Astrocyte (in vitro differentiated cells and primary cell): ENCODE data around the gene TRIM5.

Experiments
- EZH2 ChIP-seq: IDR thresholded peaks from 2 replicates; pipeline ENCODE4 v1.6.1; 2012; ENCODE audit warnings: mild to moderate bottlenecking, low read length, inconsistent platforms; ENCODE audit not compliant: insufficient read depth
- TF ChIP-seq, protein P1 (sequence below): IDR thresholded peaks from 2 replicates; pipeline ENCODE4 v1.5.1; 2011; ENCODE audit warnings: low read depth, mild to moderate bottlenecking, inconsistent platforms, low read length, moderate library complexity; ENCODE audit not compliant: insufficient read depth

DNA sequence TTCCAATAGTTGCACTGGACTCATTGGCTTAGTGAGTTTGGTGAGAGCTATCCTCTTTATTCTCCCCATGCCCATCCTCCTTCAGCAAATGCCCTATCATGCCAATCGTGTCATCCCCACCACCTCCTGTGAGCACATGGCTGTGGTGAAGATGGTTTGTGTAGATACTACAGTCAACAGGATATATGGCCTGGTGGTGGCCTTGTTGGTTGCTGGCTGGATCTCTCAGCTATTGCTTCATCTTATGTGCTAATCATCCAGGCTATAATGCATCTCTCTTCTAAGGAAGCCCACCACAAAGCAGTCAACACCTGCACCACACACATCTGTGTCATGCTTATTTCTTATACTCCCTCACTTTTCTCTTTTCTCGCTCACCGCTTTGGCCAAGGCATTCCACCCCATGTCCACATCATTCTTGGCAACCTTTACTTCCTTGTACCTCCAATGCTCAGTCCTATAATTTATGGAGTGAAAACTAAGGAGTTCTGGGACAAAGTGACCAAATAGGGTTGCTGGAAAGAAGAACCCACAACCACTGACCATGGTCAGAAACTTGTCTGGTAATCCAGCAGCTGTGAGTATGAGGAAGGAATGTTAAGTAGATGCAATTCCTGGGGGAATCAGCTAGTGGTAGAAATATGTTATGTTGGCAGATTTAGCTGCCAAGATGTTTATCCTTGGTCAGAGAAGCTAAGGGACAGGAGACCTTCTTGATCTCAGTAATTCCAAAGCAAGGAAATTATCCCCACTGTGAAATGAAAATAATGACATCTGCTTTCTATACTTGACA is 35.0 kb upstream of the TRIM5 start:
- TF ChIP-seq, protein P1, sequence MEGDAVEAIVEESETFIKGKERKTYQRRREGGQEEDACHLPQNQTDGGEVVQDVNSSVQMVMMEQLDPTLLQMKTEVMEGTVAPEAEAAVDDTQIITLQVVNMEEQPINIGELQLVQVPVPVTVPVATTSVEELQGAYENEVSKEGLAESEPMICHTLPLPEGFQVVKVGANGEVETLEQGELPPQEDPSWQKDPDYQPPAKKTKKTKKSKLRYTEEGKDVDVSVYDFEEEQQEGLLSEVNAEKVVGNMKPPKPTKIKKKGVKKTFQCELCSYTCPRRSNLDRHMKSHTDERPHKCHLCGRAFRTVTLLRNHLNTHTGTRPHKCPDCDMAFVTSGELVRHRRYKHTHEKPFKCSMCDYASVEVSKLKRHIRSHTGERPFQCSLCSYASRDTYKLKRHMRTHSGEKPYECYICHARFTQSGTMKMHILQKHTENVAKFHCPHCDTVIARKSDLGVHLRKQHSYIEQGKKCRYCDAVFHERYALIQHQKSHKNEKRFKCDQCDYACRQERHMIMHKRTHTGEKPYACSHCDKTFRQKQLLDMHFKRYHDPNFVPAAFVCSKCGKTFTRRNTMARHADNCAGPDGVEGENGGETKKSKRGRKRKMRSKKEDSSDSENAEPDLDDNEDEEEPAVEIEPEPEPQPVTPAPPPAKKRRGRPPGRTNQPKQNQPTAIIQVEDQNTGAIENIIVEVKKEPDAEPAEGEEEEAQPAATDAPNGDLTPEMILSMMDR, result no peak
- no peak for TF ChIP-seq EZH2
